Activated CD4-positive, alpha-beta T cell treated with anti-CD3 and anti-CD28 coated beads, Interleukin-2, amount 10 ng/mL, durations not matched to agents 24 days and 14 days (primary cell): ENCODE data around the gene B4GALT5. TPM values are rescaled to one million over a fixed set of nuclear protein-coding genes. Genes with fewer than 3 reads are reported as not detected.

Experiments
- DNase-seq: peaks from one replicate; pipeline ENCODE4 v3.0.0; 2022
- H3K27ac Mint-ChIP-seq: one replicate; pipeline ENCODE4 v1.8.0; 2022; ENCODE audit warnings: mild to moderate bottlenecking, mixed read lengths
- H3K27me3 Mint-ChIP-seq: one replicate; pipeline ENCODE4 v1.8.0; 2022; ENCODE audit warnings: mixed read lengths
- H3K36me3 Mint-ChIP-seq: one replicate; pipeline ENCODE4 v1.8.0; 2022; ENCODE audit warnings: low read depth, mild to moderate bottlenecking, mixed read lengths
- H3K4me1 Mint-ChIP-seq: one replicate; pipeline ENCODE4 v1.8.0; 2021; ENCODE audit warnings: mixed read lengths
- H3K4me3 Mint-ChIP-seq: one replicate; pipeline ENCODE4 v1.8.0; 2022; ENCODE audit warnings: mild to moderate bottlenecking, moderate library complexity, mixed read lengths
- H3K9me3 Mint-ChIP-seq: one replicate; pipeline ENCODE4 v1.8.0; 2021; ENCODE audit warnings: mixed read lengths
- intact Hi-C: fragments of 100-400 bp; cut with micrococcal nuclease; formaldehyde crosslinking; loops from one replicate; pipeline ENCODE4 v1.15.1; 2023
- total RNA-seq: library from RNA; stranded (reverse); gene quantifications from 2 replicates; pipeline ENCODE4 v1.2.3, GENCODE V29; 2022

Gene B4GALT5
- total RNA-seq, 1 donor from 2014 or later = 39.1 TPM

GRCh38 chr20:49701241-49701790 is 12.4 kb downstream of the B4GALT5 start:
- intact Hi-C loops = no loop called here
- H3K27me3 Mint-ChIP-seq = no peaks in the 10 kb centered on the region
- H3K27ac Mint-ChIP-seq = peak overlapping the region; percentile 48
- DNase-seq = no peak
- H3K9me3 Mint-ChIP-seq = no peaks in the 10 kb centered on the region
- H3K4me1 Mint-ChIP-seq = peaks cover 55% of the 10 kb centered on the region
- H3K4me3 Mint-ChIP-seq = no peak overlapping the region
- H3K36me3 Mint-ChIP-seq = peaks cover 6% of the 10 kb centered on the region

DNA sequence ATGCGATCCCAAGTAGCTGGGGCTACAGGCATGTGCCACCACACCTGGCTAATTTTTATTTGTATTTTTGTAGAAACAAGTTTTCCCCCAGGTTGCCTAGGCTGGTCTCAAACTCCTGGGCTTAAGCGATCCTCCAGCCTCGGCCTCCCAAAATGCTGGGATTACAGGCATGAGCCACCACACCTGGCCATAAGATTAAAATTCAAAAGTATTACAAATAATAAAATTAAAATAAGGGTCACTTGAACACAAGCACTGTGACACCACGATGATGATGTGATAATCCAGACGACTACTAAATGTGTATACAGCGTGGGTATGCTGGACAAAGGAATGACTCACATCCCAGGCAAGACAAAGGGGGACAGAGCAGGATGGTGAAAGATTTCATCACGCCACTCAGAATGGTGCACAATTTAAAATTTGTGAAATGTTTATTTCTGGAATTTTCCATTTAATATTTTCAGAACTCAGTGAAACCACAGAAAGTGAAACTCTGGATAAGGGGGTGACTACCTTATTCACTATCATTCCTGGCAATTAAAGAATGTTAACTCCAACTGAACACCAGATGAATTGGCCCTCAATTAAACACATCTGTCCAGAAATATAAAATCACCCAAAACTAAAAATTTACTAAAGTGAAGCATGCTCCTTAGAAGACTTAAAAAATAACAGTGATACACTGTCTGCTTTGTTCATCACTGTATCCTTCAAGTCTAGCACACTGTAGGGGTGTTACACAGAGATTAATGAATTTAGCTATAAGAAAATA is 13.1 kb downstream of the B4GALT5 start:
- Mint-ChIP-seq H3K9me3 (no peaks in the 10 kb centered on the region), H3K4me3 (no peak overlapping the region), H3K36me3 (peaks cover 8% of the 10 kb centered on the region), H3K27ac (peak overlapping the region; percentile 17), H3K4me1 (peaks cover 54% of the 10 kb centered on the region), H3K27me3 (no peaks in the 10 kb centered on the region)
- DNase-seq = no peak
- intact Hi-C loops = no loop called here

- Mint-ChIP-seq H3K36me3 (peaks cover 6% of the 10 kb centered on the region), H3K4me1 (peaks cover 52% of the 10 kb centered on the region), H3K27me3 (no peaks in the 10 kb centered on the region), H3K4me3 (peak overlapping the region; percentile 8), H3K9me3 (no peaks in the 10 kb centered on the region), H3K27ac (peak overlapping the region; percentile 49)
- no peak for DNase-seq
- intact Hi-C loops = loop anchor here (1.0 to 5.0 kb wide), 3 partner anchors 21 to 123 kb away; no protein-coding TSS in a partner anchor
Measured at GRCh38 chr20:49699200-49699992, 14.3 kb downstream of the B4GALT5 start.

- Mint-ChIP-seq H3K27me3 (no peaks in the 10 kb centered on the region), H3K4me3 (peak overlapping the region; percentile 3), H3K36me3 (peaks cover 6% of the 10 kb centered on the region), H3K27ac (no peak overlapping the region), H3K9me3 (no peaks in the 10 kb centered on the region), H3K4me1 (peaks cover 55% of the 10 kb centered on the region)
- intact Hi-C loops = loop anchor here (2.0 to 5.0 kb wide), 2 partner anchors 20 to 124 kb away; no protein-coding TSS in a partner anchor
- no peak for DNase-seq
Measured at GRCh38 chr20:49698477-49698876, 15.2 kb downstream of the B4GALT5 start.

DNA sequence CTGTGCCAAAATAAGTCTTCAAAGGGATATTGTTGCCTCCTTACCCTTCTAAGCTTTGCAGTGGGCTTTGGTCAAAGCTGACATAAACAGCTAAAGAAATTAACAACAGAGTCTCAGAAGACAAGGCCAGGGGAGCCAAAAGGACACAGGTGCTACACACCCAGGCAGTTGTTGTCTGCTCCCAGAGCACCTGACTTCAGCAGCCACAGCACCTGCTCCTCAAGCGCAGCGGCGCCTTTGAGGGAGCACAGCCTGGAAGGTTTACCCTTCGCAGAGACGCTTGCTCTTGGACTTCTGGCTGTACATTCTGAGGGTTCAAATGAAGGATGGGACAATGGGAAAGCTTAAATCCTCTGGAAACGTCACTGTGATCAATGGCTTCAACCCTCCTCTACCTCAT is 16.6 kb downstream of the B4GALT5 start:
- no peaks in the 10 kb centered on the region for H3K9me3 Mint-ChIP-seq
- no peaks in the 10 kb centered on the region for H3K27me3 Mint-ChIP-seq
- intact Hi-C loops = loop anchor here (5.0 kb wide), 1 partner anchor 125 kb away; no protein-coding TSS in a partner anchor
- no peak for DNase-seq
- H3K27ac Mint-ChIP-seq = no peak overlapping the region
- H3K36me3 Mint-ChIP-seq = peaks cover 5% of the 10 kb centered on the region
- no peak overlapping the region for H3K4me3 Mint-ChIP-seq
- H3K4me1 Mint-ChIP-seq = peaks cover 55% of the 10 kb centered on the region

DNA sequence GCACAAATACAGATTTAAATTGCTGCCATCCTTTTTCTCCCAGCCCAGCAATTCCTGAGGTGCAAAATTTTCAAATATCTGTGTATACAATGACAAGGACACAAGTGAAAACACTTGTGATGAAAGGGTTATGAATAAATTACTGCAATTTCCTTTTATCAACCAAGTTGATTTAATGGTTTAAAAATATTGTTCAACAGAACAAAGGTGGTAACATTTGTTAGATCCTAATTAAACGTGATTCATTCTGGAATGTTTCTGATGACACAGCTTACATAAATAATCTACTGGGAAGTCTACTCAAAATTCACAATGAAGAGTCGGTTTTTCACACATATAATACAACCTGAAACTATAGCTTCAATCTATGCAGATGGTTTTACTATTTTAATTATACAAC is 17.1 kb downstream of the B4GALT5 start:
- intact Hi-C loops = loop anchor here (5.0 kb wide), 1 partner anchor 126 kb away; no protein-coding TSS in a partner anchor

DNA sequence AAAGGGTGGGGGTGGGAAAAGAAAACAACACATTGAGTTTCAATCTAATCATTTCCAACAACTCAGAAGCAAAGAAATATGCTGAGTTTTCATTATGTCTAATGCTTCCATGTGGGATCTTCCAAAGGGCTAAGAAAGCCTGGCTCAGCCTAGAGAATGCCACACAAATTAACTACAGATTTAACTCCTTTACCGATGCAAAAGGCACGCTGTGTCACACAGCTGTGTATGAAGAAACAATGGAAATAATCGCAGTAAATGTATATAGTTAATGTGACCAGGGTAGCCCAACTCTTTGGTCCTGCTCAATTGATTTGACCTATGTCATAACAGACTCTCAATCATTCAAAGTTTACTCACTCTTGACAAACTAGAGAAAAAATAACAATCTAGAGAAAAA is 17.8 kb downstream of the B4GALT5 start:
- intact Hi-C loops = loop anchor here (5.0 kb wide), 1 partner anchor 126 kb away; no protein-coding TSS in a partner anchor
- peaks cover 43% of the 10 kb centered on the region for H3K4me1 Mint-ChIP-seq
- no peaks in the 10 kb centered on the region for H3K27me3 Mint-ChIP-seq
- peaks cover 3% of the 10 kb centered on the region for H3K36me3 Mint-ChIP-seq
- no peaks in the 10 kb centered on the region for H3K9me3 Mint-ChIP-seq
- H3K4me3 Mint-ChIP-seq = no peak overlapping the region
- H3K27ac Mint-ChIP-seq = no peak overlapping the region
- no peak for DNase-seq

More for the DNA sequence above, 17.1 kb downstream of the B4GALT5 start:
- no peaks in the 10 kb centered on the region for H3K27me3 Mint-ChIP-seq
- no peaks in the 10 kb centered on the region for H3K9me3 Mint-ChIP-seq
- H3K27ac Mint-ChIP-seq = no peak overlapping the region
- H3K4me1 Mint-ChIP-seq = peaks cover 51% of the 10 kb centered on the region
- H3K36me3 Mint-ChIP-seq = peaks cover 3% of the 10 kb centered on the region
- H3K4me3 Mint-ChIP-seq = no peak overlapping the region
- no peak for DNase-seq

DNA sequence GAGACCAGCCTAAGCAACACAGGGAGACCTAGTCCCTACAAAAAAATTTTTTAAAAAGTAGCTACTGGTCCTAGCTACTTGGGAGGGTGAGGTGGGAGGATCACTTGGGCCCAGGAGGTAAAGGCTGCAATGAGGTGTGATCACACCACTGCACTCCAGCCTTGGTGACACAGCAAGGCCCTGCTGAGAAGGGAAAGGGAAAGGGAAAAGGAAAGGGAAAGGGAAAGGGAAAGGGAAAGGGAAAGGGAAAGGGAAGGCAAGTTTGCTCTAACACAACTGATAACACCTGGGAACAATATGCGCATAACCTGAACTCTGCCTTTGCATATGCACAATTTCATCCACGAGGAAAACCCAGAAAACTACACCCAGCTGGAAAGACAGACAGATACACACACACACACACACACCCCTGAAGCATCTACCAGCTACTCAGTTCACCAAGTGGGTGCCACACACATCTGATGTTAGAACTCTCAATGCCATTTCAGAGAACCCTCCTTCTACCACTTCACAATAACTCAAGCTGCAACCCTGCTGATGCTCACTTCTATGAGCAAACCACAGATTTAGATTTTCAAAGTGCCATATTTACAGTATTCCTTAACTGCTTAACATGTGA is 19.1 kb downstream of the B4GALT5 start:
- Mint-ChIP-seq H3K36me3 (peaks cover 3% of the 10 kb centered on the region), H3K27ac (no peak overlapping the region), H3K27me3 (no peaks in the 10 kb centered on the region), H3K4me1 (peaks cover 39% of the 10 kb centered on the region), H3K4me3 (no peak overlapping the region), H3K9me3 (no peaks in the 10 kb centered on the region)
- intact Hi-C loops = loop anchor here (5.0 kb wide), 1 partner anchor 128 kb away; no protein-coding TSS in a partner anchor
- no peak for DNase-seq

DNA sequence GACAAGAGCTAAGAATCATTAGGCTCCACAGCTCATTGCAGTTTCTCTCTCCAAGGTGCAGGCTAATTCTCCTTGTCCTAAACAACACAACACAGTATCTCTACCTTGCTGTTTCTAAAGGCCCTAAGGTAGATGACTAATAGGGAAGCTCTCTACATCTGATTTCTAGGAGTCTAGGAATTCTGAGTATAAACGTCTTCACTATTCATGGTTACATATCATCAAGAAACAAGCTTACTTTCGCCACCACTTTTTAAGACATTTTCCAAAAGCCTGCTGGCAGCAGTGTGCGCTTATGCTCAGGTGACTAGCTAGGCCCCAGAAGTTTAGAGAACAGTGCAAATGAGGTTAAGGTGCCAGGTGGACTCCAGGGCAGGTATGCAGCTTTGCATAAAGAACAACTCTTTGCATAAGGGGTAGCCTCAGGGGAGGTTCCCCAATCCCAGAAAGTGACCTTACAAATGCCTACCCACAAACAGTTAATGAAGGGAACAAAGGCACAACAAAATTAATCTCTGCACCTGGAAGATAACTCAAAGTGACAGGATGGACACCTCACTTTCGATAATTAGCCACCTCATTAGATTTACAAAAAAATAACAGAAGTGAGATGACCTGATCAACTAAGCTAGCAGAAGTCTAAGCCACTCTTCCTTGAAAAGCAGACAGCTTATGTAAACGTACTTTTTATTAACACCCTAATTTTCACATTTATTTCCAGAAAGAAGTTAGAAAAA is 20.1 kb downstream of the B4GALT5 start:
- Mint-ChIP-seq H3K27me3 (no peaks in the 10 kb centered on the region), H3K4me1 (peaks cover 30% of the 10 kb centered on the region), H3K9me3 (no peaks in the 10 kb centered on the region), H3K27ac (no peak overlapping the region), H3K36me3 (peaks cover 3% of the 10 kb centered on the region), H3K4me3 (no peak overlapping the region)
- intact Hi-C loops = no loop called here
- no peak for DNase-seq

DNA sequence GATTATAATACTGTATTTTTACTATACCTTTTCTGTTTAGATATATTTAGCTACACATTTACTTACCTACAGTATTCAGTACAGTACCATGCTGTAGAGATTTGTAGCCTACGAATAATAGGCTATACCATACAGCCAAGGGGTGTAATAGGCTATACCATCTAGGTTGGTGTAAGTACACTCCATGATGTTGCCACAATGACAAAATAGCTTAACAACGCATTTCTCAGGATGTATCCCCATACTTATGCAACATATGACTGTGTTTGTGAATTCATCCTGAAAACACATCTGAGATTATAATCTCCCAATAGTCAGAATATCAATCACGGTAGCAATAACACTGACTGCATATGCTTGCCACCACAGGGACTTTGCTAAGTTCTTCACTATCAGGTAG is 20.7 kb downstream of the B4GALT5 start:
- no peak overlapping the region for H3K27ac Mint-ChIP-seq
- no peaks in the 10 kb centered on the region for H3K9me3 Mint-ChIP-seq
- H3K4me1 Mint-ChIP-seq = peaks cover 30% of the 10 kb centered on the region
- H3K4me3 Mint-ChIP-seq = no peak overlapping the region
- no peaks in the 10 kb centered on the region for H3K27me3 Mint-ChIP-seq
- intact Hi-C loops = no loop called here
- peaks cover 3% of the 10 kb centered on the region for H3K36me3 Mint-ChIP-seq
- no peak for DNase-seq

DNA sequence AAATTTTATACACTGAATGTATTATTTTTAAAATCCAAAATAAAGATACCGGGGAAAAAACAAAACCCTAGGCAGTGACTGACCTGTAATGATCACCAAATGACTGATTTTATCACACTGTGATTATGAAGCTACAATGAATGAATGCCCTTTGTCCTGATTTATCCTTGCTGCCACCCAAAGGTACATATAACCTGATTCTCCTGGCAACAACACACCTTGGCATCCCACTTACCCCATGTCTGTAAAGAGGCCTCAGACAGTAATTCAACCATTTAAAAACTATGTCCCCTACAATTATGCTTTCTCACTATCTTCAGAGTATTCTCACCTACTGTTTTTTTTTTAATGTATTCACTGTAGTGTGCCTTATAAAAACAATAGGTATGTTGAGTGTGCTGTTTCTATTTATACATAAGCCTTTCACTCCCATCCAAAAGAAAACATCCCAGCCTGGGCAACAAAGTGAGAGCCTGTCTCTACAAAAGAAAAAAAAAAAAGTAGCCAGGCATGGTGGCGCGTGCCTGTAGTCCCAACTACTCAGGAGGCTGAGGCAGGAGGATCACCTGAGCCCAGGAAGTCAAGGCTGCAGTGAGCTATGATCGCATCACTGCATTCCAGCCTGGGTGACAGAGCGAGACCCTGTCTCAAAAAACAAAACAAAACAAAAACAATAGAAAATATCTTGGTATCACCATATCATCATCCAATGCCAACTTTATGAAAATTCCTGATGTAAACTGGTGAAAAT is 21.7 kb downstream of the B4GALT5 start:
- Mint-ChIP-seq H3K4me3 (no peak overlapping the region), H3K27ac (no peak overlapping the region), H3K36me3 (peaks cover 1% of the 10 kb centered on the region), H3K27me3 (no peaks in the 10 kb centered on the region), H3K4me1 (peaks cover 27% of the 10 kb centered on the region), H3K9me3 (no peaks in the 10 kb centered on the region)
- intact Hi-C loops = no loop called here
- DNase-seq = no peak

DNA sequence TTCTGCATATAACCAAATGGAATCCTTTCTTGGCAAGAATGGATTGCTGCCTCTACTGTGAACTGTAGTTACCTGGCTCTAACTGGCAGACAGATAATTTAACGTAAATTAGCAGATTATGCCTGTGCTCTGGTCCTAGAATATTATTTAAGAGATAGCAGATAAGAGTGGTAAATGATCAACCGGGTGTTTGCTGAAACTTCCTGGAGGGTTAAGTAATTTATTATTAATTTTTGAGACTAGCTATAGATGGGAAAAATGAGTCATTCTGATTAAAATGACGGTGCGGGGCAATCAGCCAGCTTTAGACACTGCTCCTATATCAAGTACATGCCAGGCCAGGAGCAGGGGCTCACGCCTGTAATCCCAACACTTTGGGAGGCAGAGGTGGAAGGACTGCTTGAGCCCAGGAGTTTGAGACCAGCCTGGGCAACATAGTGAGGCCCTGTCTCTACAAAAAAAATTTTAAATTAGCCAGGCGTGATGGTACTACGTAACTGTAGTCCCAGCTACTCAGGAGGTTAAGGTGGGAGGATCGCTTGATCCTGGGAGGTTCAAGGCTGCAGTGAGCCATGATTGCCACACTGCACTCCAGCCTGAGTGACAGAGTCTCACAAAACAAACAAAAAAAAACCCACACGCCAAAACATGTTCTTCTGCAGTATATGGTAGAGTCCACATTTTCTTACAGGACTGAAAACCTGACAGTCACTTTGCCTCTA is 22.6 kb downstream of the B4GALT5 start:
- Mint-ChIP-seq H3K36me3 (peaks cover 1% of the 10 kb centered on the region), H3K9me3 (no peaks in the 10 kb centered on the region), H3K27ac (no peak overlapping the region), H3K27me3 (no peaks in the 10 kb centered on the region), H3K4me3 (no peak overlapping the region), H3K4me1 (peaks cover 28% of the 10 kb centered on the region)
- no peak for DNase-seq
- intact Hi-C loops = no loop called here
